Measurements from ENCODE around the gene LGI2.

Gene LGI2

GRCh38 chr4:24956091-24956490, 74.7 kb downstream of the LGI2 start:
- no peak for DNase-seq

- DNase-seq: no peak
Measured at GRCh38 chr4:24952667-24953066, 78.1 kb downstream of the LGI2 start.

- DNase-seq: no peak
Measured at GRCh38 chr4:24949970-24950369, 80.8 kb downstream of the LGI2 start.
